HEK293T (cell line): ENCODE data around the gene ARHGAP6.

Source experiments
- CTCF ChIA-PET: fragments of 350-600 bp; formaldehyde crosslinking; extraction: SDS; loops from one replicate; lab custom pipeline; 2021; ENCODE audit warnings: antibody characterized with exemption, inconsistent platforms; lab: Yijun Ruan, JAX
- POLR2A ChIA-PET: fragments of 350-600 bp; formaldehyde crosslinking; extraction: SDS; loops from one replicate; lab custom pipeline; 2020; ENCODE audit warnings: antibody characterized with exemption, inconsistent platforms; lab: Yijun Ruan, JAX
- DNase-seq: peaks from one replicate; pipeline ENCODE4 v3.0.0; 2012; ENCODE audit warnings: mixed read lengths; ENCODE audit errors: extremely low spot score
- ARNT ChIP-seq: fragments of 450-650 bp; IDR thresholded peaks from 2 replicates; pipeline ENCODE4 v1.6.1; 2017; ENCODE audit warnings: mild to moderate bottlenecking
- BHLHE40 ChIP-seq: fragments of 450-650 bp; IDR thresholded peaks from 2 replicates; pipeline ENCODE4 v1.6.1; 2016; ENCODE audit warnings: mild to moderate bottlenecking, moderate library complexity, borderline replicate concordance
- CTBP1 ChIP-seq: fragments of 450-650 bp; IDR thresholded peaks from 2 replicates; pipeline ENCODE4 v1.6.1; 2016; ENCODE audit warnings: borderline replicate concordance
- ELF4 ChIP-seq: fragments of 450-650 bp; IDR thresholded peaks from 2 replicates; pipeline ENCODE4 v1.6.1; 2017; ENCODE audit warnings: antibody characterized with exemption
- FOXA1 ChIP-seq: fragments of 450-650 bp; IDR thresholded peaks from 2 replicates; pipeline ENCODE4 v1.6.1; 2016; ENCODE audit warnings: mild to moderate bottlenecking
- FOXK2 ChIP-seq: fragments of 450-650 bp; IDR thresholded peaks from 2 replicates; pipeline ENCODE4 v1.6.1; 2016; ENCODE audit warnings: mild to moderate bottlenecking
- FOXM1 ChIP-seq: fragments of 450-650 bp; IDR thresholded peaks from 2 replicates; pipeline ENCODE4 v1.6.1; 2017; ENCODE audit warnings: mild to moderate bottlenecking, borderline replicate concordance
- HDGF ChIP-seq: fragments of 450-650 bp; IDR thresholded peaks from 2 replicates; pipeline ENCODE4 v1.6.1; 2017; ENCODE audit warnings: antibody characterized with exemption, borderline replicate concordance
- L3MBTL2 ChIP-seq: fragments of 450-650 bp; conservative IDR thresholded peaks from 2 replicates; pipeline ENCODE4 v1.6.1; 2016; ENCODE audit warnings: mild to moderate bottlenecking
- LEF1 ChIP-seq: fragments of 450-650 bp; IDR thresholded peaks from 2 replicates; pipeline ENCODE4 v1.6.1; 2017; ENCODE audit warnings: mild to moderate bottlenecking, borderline replicate concordance
- NFRKB ChIP-seq: fragments of 450-650 bp; IDR thresholded peaks from 2 replicates; pipeline ENCODE4 v1.6.1; 2016; ENCODE audit warnings: mild to moderate bottlenecking, moderate library complexity
- PKNOX1 ChIP-seq: fragments of 450-650 bp; IDR thresholded peaks from 2 replicates; pipeline ENCODE4 v1.6.1; 2016
- SP1 ChIP-seq: fragments of 450-650 bp; IDR thresholded peaks from 2 replicates; pipeline ENCODE4 v1.6.1; 2017
- SUZ12 ChIP-seq: fragments of 450-650 bp; IDR thresholded peaks from 2 replicates; pipeline ENCODE4 v1.6.1; 2016; ENCODE audit warnings: mild to moderate bottlenecking
- TARDBP ChIP-seq: fragments of 450-650 bp; IDR thresholded peaks from 2 replicates; pipeline ENCODE4 v1.6.1; 2016
- ZNF384 ChIP-seq: fragments of 450-650 bp; IDR thresholded peaks from 2 replicates; pipeline ENCODE4 v1.6.1; 2016

Gene ARHGAP6

GRCh38 chrX:11266573-11267003, 399.1 kb downstream of the ARHGAP6 start:
- TF ChIP-seq FOXA1 (no peak), FOXK2 (no peak), SP1 (no peak), BHLHE40 (no peak), ARNT (no peak), FOXM1 (no peak), L3MBTL2 (no peak), ZNF384 (no peak), ELF4 (no peak), CTBP1 (no peak), NFRKB (no peak), PKNOX1 (no peak), TARDBP (no peak), HDGF (no peak), SUZ12 (no peak), LEF1 (no peak)
- ChIA-PET POLR2A (no interaction called here), CTCF (interaction anchor here (0.6 kb wide), 1 partner anchor 9 kb away, joined by 3 read pairs; no protein-coding TSS in a partner anchor)
- DNase-seq, result no peak

DNA sequence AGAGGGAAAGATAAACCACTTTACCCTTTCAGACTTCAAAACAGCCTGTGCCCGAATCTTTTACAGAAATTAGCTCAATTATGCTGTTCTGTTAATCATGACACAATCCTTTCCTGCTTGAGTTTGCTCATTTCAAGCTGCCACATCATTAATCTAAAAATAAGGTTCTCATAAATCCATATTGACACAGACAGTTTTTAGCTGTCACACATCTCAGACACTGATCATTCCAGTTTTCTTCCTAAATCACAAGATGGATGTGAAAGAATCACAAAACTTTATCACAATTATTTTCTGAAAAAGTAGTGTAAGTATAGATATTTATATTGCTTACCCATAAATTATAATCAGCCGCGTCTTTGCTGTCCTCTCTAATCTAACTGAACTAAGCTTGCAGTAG, 400.4 kb downstream of the ARHGAP6 start:
- POLR2A ChIA-PET, result no interaction called here
- CTCF ChIA-PET, result no interaction called here
- no peak for DNase-seq
- TF ChIP-seq L3MBTL2 (no peak), CTBP1 (no peak), TARDBP (no peak), PKNOX1 (no peak), HDGF (no peak), ELF4 (no peak), BHLHE40 (no peak), ARNT (no peak), FOXM1 (no peak), SP1 (no peak), NFRKB (no peak), ZNF384 (no peak), LEF1 (no peak), FOXA1 (no peak), SUZ12 (no peak), FOXK2 (no peak)

DNA sequence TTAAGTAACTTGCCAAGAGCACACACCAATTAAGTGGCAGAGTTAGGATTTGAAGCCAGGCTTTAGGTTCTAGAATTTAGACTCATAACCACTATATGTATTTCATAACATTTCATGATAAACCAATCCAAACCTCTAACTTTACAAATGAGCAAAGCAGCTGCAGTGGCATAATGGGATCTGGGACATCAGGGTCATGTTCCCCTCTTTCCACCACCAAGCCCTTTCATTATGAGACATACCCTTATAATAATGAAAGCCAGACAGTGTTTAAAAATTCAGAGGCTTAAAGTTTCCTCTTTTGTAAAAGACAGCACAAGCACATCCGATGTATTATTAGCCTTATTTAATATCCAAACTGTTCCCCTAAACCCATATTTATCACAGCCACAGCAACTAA, 400.8 kb downstream of the ARHGAP6 start:
- ChIA-PET POLR2A (no interaction called here), CTCF (no interaction called here)
- DNase-seq, result no peak
- TF ChIP-seq NFRKB (no peak), TARDBP (no peak), FOXK2 (no peak), FOXM1 (no peak), PKNOX1 (no peak), SUZ12 (no peak), FOXA1 (no peak), ARNT (no peak), SP1 (no peak), ZNF384 (no peak), LEF1 (no peak), ELF4 (no peak), CTBP1 (no peak), BHLHE40 (no peak), L3MBTL2 (no peak), HDGF (no peak)

GRCh38 chrX:11261260-11261659, 404.5 kb downstream of the ARHGAP6 start:
- CTCF ChIA-PET, result no interaction called here
- POLR2A ChIA-PET, result no interaction called here
- no peak for DNase-seq
- TF ChIP-seq FOXK2, result no peak
- TF ChIP-seq ARNT, result no peak
- TF ChIP-seq BHLHE40, result no peak
- no peak for TF ChIP-seq HDGF
- TF ChIP-seq ZNF384, result no peak
- TF ChIP-seq NFRKB, result no peak
- TF ChIP-seq L3MBTL2, result no peak
- no peak for TF ChIP-seq TARDBP
- TF ChIP-seq SP1, result no peak
- TF ChIP-seq FOXA1, result no peak
- TF ChIP-seq ELF4, result no peak
- TF ChIP-seq PKNOX1, result no peak
- TF ChIP-seq CTBP1, result no peak
- TF ChIP-seq SUZ12, result no peak
- TF ChIP-seq LEF1, result no peak
- no peak for TF ChIP-seq FOXM1

DNA sequence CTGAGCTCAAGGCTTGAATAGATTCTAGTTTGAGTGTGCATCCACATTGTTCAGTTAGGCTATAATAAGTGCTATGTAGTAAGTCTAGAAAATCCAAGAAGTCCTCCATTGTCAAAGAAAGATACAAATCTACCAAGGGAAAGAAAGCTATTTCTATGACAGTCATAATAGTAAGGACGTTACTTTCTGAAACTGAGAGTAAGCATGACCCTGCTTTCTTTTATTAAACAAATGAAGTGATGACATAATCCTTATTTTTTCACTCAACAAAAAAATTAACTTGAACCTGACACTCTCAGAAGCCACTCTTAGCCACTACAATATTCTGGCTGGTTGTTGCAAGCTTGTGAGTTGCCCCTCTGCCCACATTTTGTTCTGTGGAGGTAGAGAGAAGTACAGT, 406.3 kb downstream of the ARHGAP6 start:
- no peak for DNase-seq
- POLR2A ChIA-PET, result no interaction called here
- CTCF ChIA-PET, result no interaction called here

More for the DNA sequence above, 406.3 kb downstream of the ARHGAP6 start:
- TF ChIP-seq ZNF384 (no peak), FOXK2 (no peak), SUZ12 (no peak), PKNOX1 (no peak), LEF1 (no peak), FOXM1 (no peak), ELF4 (no peak), BHLHE40 (no peak), HDGF (no peak), CTBP1 (no peak), FOXA1 (no peak), SP1 (no peak), ARNT (no peak), TARDBP (no peak)
